ENCODE measurements around the gene ZNF383.
"Not testable (repeated sequence)": the region's sequence is repeated elsewhere in the genome, so short reads cannot be mapped to it uniquely, and the experiment has no call there.

ZNF383 gene

GRCh38 chr19:37217775-37218591, at the start of gene ZNF383:
ZNF383 (plus strand) TSS chr19:37218214; CDS start chr19:37230454, 12,240 bp downstream.
- peak; percentile 89 for DNase-seq

- peak; percentile 89 for DNase-seq
Measured at GRCh38 chr19:37172368-37173366, 45.3 kb upstream of the ZNF383 start, which contains the start of gene ZNF585A. ZNF585A (minus strand) TSS chr19:37172695; CDS start chr19:37169910, 2,785 bp downstream.

- not testable (repeated sequence) for DNase-seq
Measured at GRCh38 chr19:37186071-37186470, 31.9 kb upstream of the ZNF383 start.

GRCh38 chr19:37195248-37195647, 22.8 kb upstream of the ZNF383 start:
- not testable (repeated sequence) for DNase-seq

GRCh38 chr19:37197115-37197514, 20.9 kb upstream of the ZNF383 start:
- not testable (repeated sequence) for DNase-seq

- DNase-seq: no peak
Measured at GRCh38 chr19:37197768-37198167, 20.2 kb upstream of the ZNF383 start.

- no peak for DNase-seq
Measured at GRCh38 chr19:37217480-37217774, 587 bp upstream of the ZNF383 start.

GRCh38 chr19:37218592-37218935, 550 bp downstream of the ZNF383 start:
- peak; percentile 51 for DNase-seq

GRCh38 chr19:37220383-37220782, 2.4 kb downstream of the ZNF383 start:
- DNase-seq: no peak

GRCh38 chr19:37221136-37221535, 3.1 kb downstream of the ZNF383 start:
- DNase-seq: no peak

GRCh38 chr19:37226248-37226647, 8.2 kb downstream of the ZNF383 start:
- no peak for DNase-seq

GRCh38 chr19:37227996-37228395, 10.0 kb downstream of the ZNF383 start:
- DNase-seq: peak; percentile 52

- no peak for DNase-seq
Measured at GRCh38 chr19:37243206-37243632, 25.2 kb downstream of the ZNF383 start.

GRCh38 chr19:37251308-37252229, 33.6 kb downstream of the ZNF383 start:
- DNase-seq: peak; percentile 43

GRCh38 chr19:37263028-37263427, 45.0 kb downstream of the ZNF383 start:
- not testable (repeated sequence) for DNase-seq

GRCh38 chr19:37267005-37267404, 49.0 kb downstream of the ZNF383 start:
- not testable (repeated sequence) for DNase-seq

- not testable (repeated sequence) for DNase-seq
Measured at GRCh38 chr19:37267755-37268154, 49.7 kb downstream of the ZNF383 start.

- DNase-seq: not testable (repeated sequence)
Measured at GRCh38 chr19:37280656-37281055, 62.6 kb downstream of the ZNF383 start.

GRCh38 chr19:37284020-37284419, 66.0 kb downstream of the ZNF383 start:
- DNase-seq: not testable (repeated sequence)

- not testable (repeated sequence) for DNase-seq
Measured at GRCh38 chr19:37289229-37289628, 71.2 kb downstream of the ZNF383 start.

GRCh38 chr19:37292998-37293939, 75.3 kb downstream of the ZNF383 start:
- DNase-seq: peak; percentile 50

Measured in activated CD4-positive, alpha-beta T cell treated with anti-CD3 and anti-CD28 coated beads for 48 hours (primary cell).